Karpas-422 (cell line): ENCODE data around the gene ARHGAP44. TPM values are rescaled to one million over a fixed set of nuclear protein-coding genes. Genes with fewer than 3 reads are reported as not detected.

ENCODE experiments used
- DNase-seq: peaks from one replicate; pipeline ENCODE4 v3.0.0-alpha.2; 2015
- H2AFZ ChIP-seq: fragments of 200-600 bp; sonication (generic); 2 replicates; pipeline ENCODE4 v1.6.1; 2014; ENCODE audit warnings: antibody characterized with exemption, low read length, mixed read lengths
- H3K27ac ChIP-seq: fragments of 200-600 bp; sonication (generic); 2 replicates; pipeline ENCODE4 v1.5.1; 2014; ENCODE audit warnings: mild to moderate bottlenecking, low read length, moderate library complexity
- H3K27me3 ChIP-seq: fragments of 200-600 bp; sonication (generic); 2 replicates; pipeline ENCODE4 v1.6.1; 2014; ENCODE audit warnings: low read length, mixed read lengths
- H3K36me3 ChIP-seq: fragments of 200-600 bp; sonication (generic); 2 replicates; pipeline ENCODE4 v1.6.1; 2014; ENCODE audit warnings: low read length, mixed read lengths; ENCODE audit not compliant: insufficient read depth
- H3K4me1 ChIP-seq: fragments of 200-600 bp; sonication (generic); 2 replicates; pipeline ENCODE4 v1.6.1; 2014; ENCODE audit warnings: mild to moderate bottlenecking, low read length, mixed read lengths
- H3K4me2 ChIP-seq: fragments of 200-600 bp; sonication (generic); 2 replicates; pipeline ENCODE4 v1.6.1; 2014; ENCODE audit warnings: low read length, low read depth, mild to moderate bottlenecking; ENCODE audit not compliant: poor library complexity, severe bottlenecking
- H3K4me3 ChIP-seq: fragments of 200-600 bp; sonication (generic); 2 replicates; pipeline ENCODE4 v1.5.1; 2014; ENCODE audit warnings: mild to moderate bottlenecking, antibody characterized with exemption, low read length, mixed read lengths
- H3K79me2 ChIP-seq: fragments of 200-600 bp; sonication (generic); 2 replicates; pipeline ENCODE4 v1.6.1; 2014; ENCODE audit warnings: mild to moderate bottlenecking, low read length, mixed read lengths
- H3K9ac ChIP-seq: fragments of 200-600 bp; sonication (generic); 2 replicates; pipeline ENCODE4 v1.6.0; 2014; ENCODE audit warnings: low read length
- H3K9me2 ChIP-seq: fragments of 200-600 bp; sonication (generic), shearing (Covaris generic); replicated peaks from 2 replicates; pipeline ENCODE4 v1.6.0; 2014; ENCODE audit warnings: mild to moderate bottlenecking, low read length, moderate library complexity; ENCODE audit not compliant: insufficient read depth
- H3K9me3 ChIP-seq: fragments of 300-700, 200-600 bp; sonication (generic); 2 replicates; pipeline ENCODE4 v1.6.1; 2014; ENCODE audit warnings: low read length, mixed read lengths
- H4K20me1 ChIP-seq: fragments of 200-600 bp; sonication (generic); 2 replicates; pipeline ENCODE4 v1.6.1; 2014; ENCODE audit warnings: mild to moderate bottlenecking, antibody characterized with exemption, low read length, low read depth; ENCODE audit not compliant: insufficient read depth
- total RNA-seq: library from RNA; depleted of rRNA; stranded (reverse); fragments of >200 nt; shearing (Covaris generic); gene quantifications from 2 replicates; pipeline ENCODE4 v1.2.3, GENCODE V29; 2014; ENCODE audit warnings: low replicate concordance

The ARHGAP44 gene
- total RNA-seq, 1 experiment from 2014 or later, result 24.6 TPM

DNA sequence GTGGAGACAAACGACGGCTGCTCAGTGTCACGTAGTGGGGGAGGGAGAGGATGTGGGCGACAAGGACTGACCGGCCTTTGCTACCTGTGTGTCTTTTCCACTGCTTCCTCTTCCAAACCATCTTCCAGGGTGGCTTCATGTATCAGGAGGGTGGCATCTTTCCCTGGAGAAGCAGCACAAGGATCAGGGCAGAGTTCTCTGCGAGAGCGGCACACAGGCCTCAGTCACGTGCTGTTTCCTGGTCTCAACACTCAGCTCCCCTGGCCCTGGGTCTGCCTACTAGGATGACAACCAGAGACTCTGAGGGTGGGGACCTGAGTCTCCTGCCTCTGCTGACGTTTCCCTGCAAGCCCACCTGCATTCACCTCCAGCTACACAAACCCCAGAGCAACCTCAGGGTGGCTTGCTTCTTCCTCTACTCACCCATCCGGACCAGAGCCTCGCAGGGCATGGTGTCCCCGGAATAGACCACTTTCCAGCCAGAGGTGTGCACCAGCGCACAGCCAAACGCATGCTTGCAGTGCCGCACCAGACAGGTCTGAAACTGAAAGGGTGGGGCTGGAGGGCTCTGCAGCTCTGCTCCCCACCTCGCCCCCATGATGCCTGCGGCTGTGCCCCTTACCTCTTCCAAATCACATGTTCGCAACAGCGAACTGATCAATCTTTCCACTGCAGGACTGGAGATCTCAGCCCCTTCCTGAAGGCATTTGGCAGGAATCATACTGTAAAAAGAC is 205.2 kb downstream of the ARHGAP44 start:
- Histone ChIP-seq H3K27ac (no peak overlapping the region), H4K20me1 (no peaks in the 10 kb centered on the region), H3K9me2 (no peaks in the 10 kb centered on the region), H3K4me3 (no peak overlapping the region), H3K27me3 (no peaks in the 10 kb centered on the region), H3K79me2 (no peaks in the 10 kb centered on the region), H3K4me2 (no peak overlapping the region), H3K9ac (no peak overlapping the region), H3K4me1 (peaks cover 21% of the 10 kb centered on the region), H3K36me3 (peaks cover 62% of the 10 kb centered on the region), H2AFZ (no peak overlapping the region), H3K9me3 (no peaks in the 10 kb centered on the region)
- no peak for DNase-seq

DNA sequence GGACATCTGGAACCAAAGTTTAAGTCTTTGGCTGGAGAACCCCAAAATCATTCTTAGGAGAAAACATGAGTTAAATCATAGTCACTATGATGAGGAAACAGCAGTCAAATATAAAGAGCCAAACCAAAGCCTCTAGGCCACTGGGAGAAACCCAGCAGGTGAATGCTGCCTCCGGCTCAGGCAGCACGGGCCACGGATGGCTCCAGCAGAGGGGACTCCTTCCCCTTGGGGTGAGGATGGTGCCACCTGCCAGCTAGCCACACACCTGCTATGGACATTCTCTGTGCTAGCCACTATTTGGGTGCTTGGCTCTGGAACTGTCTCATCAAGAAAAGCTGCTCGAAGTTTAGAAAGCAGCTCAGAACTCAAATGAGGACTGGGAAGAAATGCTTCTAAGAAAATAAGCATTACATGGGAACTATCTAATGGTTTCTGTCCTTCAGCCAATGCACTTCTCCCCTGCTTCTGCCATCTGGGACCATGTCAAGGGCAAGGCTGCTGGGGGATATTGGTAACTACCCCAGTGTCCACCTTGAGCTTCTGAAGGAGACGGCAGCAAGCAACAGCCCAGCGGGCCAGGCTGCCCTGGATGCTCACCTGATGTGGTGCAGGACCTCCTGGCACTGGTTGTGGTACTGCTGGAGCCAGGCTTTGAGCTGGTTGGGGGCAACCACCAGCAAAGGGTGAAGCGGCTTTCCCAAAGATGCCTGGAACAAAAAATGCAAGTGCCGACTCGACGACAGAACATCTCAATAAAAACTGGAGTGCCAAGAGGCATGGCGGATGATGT is 206.0 kb downstream of the ARHGAP44 start:
- peaks cover 13% of the 10 kb centered on the region for H3K4me1 ChIP-seq
- peaks cover 57% of the 10 kb centered on the region for H3K36me3 ChIP-seq
- H3K9me3 ChIP-seq, result no peaks in the 10 kb centered on the region
- no peaks in the 10 kb centered on the region for H4K20me1 ChIP-seq
- H3K4me3 ChIP-seq, result no peak overlapping the region
- H3K4me2 ChIP-seq, result no peak overlapping the region
- no peak overlapping the region for H3K27ac ChIP-seq
- H3K27me3 ChIP-seq, result no peaks in the 10 kb centered on the region
- no peak overlapping the region for H3K9ac ChIP-seq
- H2AFZ ChIP-seq, result no peak overlapping the region
- no peaks in the 10 kb centered on the region for H3K9me2 ChIP-seq
- no peak for DNase-seq
- H3K79me2 ChIP-seq, result no peaks in the 10 kb centered on the region

DNA sequence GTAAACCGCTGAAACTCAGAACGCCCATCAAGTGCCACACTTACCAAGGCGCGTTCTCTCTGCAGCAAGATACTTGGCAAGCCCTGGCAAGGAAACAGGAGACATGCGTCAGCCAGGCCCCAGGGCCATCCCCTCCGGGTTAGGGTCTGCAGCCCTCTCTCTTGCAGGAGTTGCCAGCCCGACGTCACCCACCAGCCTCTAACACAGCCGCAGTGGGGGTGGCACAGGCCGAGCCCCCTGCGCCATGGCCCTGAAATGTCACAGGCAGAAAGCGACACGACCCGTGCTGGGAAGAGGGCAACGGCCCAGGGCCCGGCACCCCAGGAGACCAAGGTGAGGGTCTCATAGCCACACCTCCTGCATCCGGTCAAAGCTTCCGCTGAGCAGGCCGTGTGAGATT is 206.6 kb downstream of the ARHGAP44 start:
- H3K4me1 ChIP-seq, result peaks cover 8% of the 10 kb centered on the region
- no peak overlapping the region for H3K4me3 ChIP-seq
- no peak overlapping the region for H3K9ac ChIP-seq
- H3K4me2 ChIP-seq, result no peak overlapping the region
- no peaks in the 10 kb centered on the region for H3K9me3 ChIP-seq
- H3K9me2 ChIP-seq, result no peaks in the 10 kb centered on the region
- peaks cover 55% of the 10 kb centered on the region for H3K36me3 ChIP-seq
- H3K27ac ChIP-seq, result no peak overlapping the region
- no peaks in the 10 kb centered on the region for H3K79me2 ChIP-seq
- no peak overlapping the region for H2AFZ ChIP-seq
- no peaks in the 10 kb centered on the region for H3K27me3 ChIP-seq
- no peak for DNase-seq
- no peaks in the 10 kb centered on the region for H4K20me1 ChIP-seq

DNA sequence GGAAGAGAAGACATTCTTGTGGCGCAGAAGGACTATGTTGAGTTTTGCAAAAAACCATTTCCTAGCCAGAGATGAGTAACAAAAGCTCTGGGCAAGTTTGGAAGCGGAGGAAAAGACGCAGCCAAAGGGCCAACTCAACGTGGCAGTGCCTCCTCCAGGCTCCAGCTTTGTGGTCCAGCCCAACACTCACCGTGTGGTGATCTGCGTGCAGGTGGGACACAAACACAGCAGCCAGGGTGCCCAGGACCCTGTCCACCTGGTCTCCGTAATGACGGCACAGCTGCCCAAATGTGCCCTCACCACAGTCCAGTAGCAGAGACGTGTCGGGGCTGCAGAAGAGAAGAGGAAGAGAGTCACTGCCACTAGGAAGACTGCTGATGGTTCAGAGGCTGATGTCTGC is 207.1 kb downstream of the ARHGAP44 start:
- no peak overlapping the region for H3K4me3 ChIP-seq

DNA sequence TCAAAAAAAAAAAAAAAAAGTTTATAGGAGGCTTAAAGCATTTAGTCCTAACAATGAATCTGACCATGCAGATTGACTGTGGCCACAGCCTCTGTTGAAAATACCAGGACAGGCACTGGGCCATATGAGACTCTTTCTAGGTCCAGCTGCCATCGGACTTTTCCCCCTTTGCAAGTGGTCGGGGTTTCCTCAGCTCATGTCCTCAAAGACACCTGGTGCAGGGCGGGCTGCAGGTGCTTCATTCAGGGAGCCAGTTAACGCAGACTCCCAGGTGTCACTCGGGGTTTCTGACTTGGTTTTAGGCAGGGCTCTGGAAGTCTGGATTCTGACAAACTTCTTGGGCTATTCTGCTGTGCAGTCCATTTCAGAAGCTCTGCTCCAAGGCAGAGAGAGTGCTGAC is 207.6 kb downstream of the ARHGAP44 start:
- peaks cover 2% of the 10 kb centered on the region; the same call in 1 of the 2 replicates for H3K79me2 ChIP-seq
- H3K4me2 ChIP-seq, result no peak overlapping the region
- no peak overlapping the region for H3K27ac ChIP-seq
- no peaks in the 10 kb centered on the region for H3K27me3 ChIP-seq
- no peak for DNase-seq
- H3K9ac ChIP-seq, result no peak overlapping the region
- H3K9me2 ChIP-seq, result no peaks in the 10 kb centered on the region
- H3K4me3 ChIP-seq, result no peak overlapping the region
- no peaks in the 10 kb centered on the region for H3K9me3 ChIP-seq
- H2AFZ ChIP-seq, result no peak overlapping the region
- no peaks in the 10 kb centered on the region; the same call in 1 of the 2 replicates for H3K4me1 ChIP-seq
- peaks cover 53% of the 10 kb centered on the region for H3K36me3 ChIP-seq
- no peaks in the 10 kb centered on the region for H4K20me1 ChIP-seq

More for the DNA sequence above, 207.1 kb downstream of the ARHGAP44 start:
- Histone ChIP-seq H3K4me2 (no peak overlapping the region), H3K36me3 (peaks cover 54% of the 10 kb centered on the region), H3K27ac (no peak overlapping the region), H3K9ac (no peak overlapping the region), H3K27me3 (no peaks in the 10 kb centered on the region), H3K9me3 (no peaks in the 10 kb centered on the region), H4K20me1 (no peaks in the 10 kb centered on the region), H3K9me2 (no peaks in the 10 kb centered on the region), H3K4me1 (peaks cover 5% of the 10 kb centered on the region), H3K79me2 (no peaks in the 10 kb centered on the region), H2AFZ (no peak overlapping the region)
- DNase-seq, result no peak

DNA sequence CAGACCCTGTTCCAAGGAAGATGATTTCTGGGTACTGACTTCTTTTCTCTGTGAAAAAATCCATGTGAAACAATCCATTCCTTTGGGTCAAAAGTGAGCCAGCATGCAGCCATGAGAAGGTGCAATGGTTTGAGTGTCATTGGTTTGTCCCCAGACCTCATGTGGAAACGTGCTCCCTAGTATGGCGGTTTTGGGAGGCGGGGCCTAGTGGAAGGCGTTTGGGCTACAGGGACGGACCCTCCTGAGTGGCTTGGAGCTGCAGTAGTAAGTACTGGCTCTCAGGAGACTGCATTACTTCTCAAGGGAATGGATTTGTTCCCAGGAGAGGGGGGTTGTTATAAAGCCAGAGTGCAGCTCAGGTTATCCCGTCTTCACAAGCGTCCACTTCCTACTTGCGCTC is 209.2 kb downstream of the ARHGAP44 start:
- no peaks in the 10 kb centered on the region for H3K27me3 ChIP-seq
- H3K9me2 ChIP-seq, result no peaks in the 10 kb centered on the region
- no peak overlapping the region for H3K9ac ChIP-seq
- H3K4me2 ChIP-seq, result no peak overlapping the region
- no peak overlapping the region for H2AFZ ChIP-seq
- H3K79me2 ChIP-seq, result peaks cover 10% of the 10 kb centered on the region; the same call in 1 of the 2 replicates
- no peaks in the 10 kb centered on the region; the same call in 1 of the 2 replicates for H3K4me1 ChIP-seq
- no peak overlapping the region for H3K4me3 ChIP-seq
- no peaks in the 10 kb centered on the region for H3K9me3 ChIP-seq
- H4K20me1 ChIP-seq, result no peaks in the 10 kb centered on the region
- no peak for DNase-seq
- no peak overlapping the region for H3K27ac ChIP-seq
- peaks cover 53% of the 10 kb centered on the region for H3K36me3 ChIP-seq

DNA sequence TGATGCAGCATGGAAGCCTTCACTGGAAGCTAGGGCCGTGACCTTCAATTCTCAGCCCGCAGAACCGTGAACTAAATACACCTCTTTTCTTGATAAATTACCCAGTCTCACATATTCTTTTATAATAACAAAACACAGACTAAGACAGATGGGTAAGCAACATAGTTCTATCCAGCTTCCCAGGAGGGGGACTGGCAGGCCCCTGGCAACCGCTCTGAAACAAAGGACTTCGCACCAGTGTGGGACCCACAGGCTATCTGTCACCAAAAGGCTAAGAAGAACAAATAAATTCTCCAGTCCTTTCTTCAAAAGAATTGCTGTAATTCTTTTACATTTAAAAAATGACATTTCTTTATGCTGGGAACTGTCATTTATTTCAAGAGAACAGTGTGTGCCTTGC is 209.6 kb downstream of the ARHGAP44 start:
- Histone ChIP-seq H3K9me2 (no peaks in the 10 kb centered on the region), H3K79me2 (peaks cover 10% of the 10 kb centered on the region; the same call in 1 of the 2 replicates), H3K36me3 (peaks cover 56% of the 10 kb centered on the region), H3K9ac (no peak overlapping the region), H3K27ac (no peak overlapping the region), H4K20me1 (no peaks in the 10 kb centered on the region), H3K4me1 (no peaks in the 10 kb centered on the region; the same call in 1 of the 2 replicates), H3K27me3 (no peaks in the 10 kb centered on the region), H2AFZ (no peak overlapping the region), H3K4me3 (no peak overlapping the region), H3K4me2 (no peak overlapping the region), H3K9me3 (no peaks in the 10 kb centered on the region)
- no peak for DNase-seq

DNA sequence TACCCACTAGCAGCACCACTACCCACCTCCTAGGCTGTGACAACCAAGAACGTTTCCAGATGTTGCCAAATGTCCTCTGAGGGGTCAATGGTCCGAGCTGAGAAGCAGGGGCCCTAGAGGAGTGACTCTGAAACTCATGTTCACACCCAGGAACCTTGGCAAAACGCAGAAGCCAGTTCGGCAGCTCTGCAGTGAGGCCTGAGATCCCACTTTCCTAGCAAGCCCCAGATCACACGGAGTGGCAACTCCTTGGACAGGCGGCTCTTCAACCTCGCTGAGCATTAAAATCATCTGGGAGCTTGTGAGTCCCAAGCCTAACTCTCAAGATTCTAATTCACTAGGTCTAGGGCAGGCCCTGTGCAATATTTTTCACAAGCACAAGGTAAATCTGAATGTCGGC is 211.3 kb downstream of the ARHGAP44 start:
- DNase-seq, result no peak
- no peaks in the 10 kb centered on the region for H3K4me1 ChIP-seq
- no peak overlapping the region for H3K27ac ChIP-seq
- H3K9me3 ChIP-seq, result no peaks in the 10 kb centered on the region
- no peaks in the 10 kb centered on the region for H3K9me2 ChIP-seq
- peaks cover 58% of the 10 kb centered on the region for H3K36me3 ChIP-seq
- H3K9ac ChIP-seq, result no peak overlapping the region
- peaks cover 10% of the 10 kb centered on the region; the same call in 1 of the 2 replicates for H3K79me2 ChIP-seq
- no peak overlapping the region for H3K4me2 ChIP-seq
- H2AFZ ChIP-seq, result no peak overlapping the region
- no peaks in the 10 kb centered on the region for H4K20me1 ChIP-seq
- no peak overlapping the region for H3K4me3 ChIP-seq
- H3K27me3 ChIP-seq, result no peaks in the 10 kb centered on the region
